GM18909 (cell line): ENCODE data around the gene IL31RA.

Experiments used
- ATAC-seq: cut with Tn5 transposase; IDR thresholded peaks from one replicate; pipeline ENCODE4 v1.9.1; 2021; ENCODE audit warnings: mild to moderate bottlenecking; ENCODE audit not compliant: unreplicated experiment, poor library complexity

The IL31RA gene

GRCh38 chr5:55969956-55970355 lies 118.8 kb downstream of the IL31RA start:
- no peak for ATAC-seq
